Airway epithelial cell (primary cell): Measurements from ENCODE around the gene PPWD1. TPM values are rescaled to one million over a fixed set of nuclear protein-coding genes. Genes with fewer than 3 reads are reported as not detected.

Source experiments
- total RNA-seq: library from RNA; depleted of rRNA; stranded (reverse); fragments of >200 nt; gene quantifications from 2 replicates; pipeline ENCODE4 v1.2.3, GENCODE V29; 2015

PPWD1 gene
- total RNA-seq = 16.1 and 26.3 TPM in 2 replicates

GRCh38 chr5:65562731-65563701, at the start of gene PPWD1, which contains the start of gene CENPK:
TSS of gene PPWD1 (plus strand) at chr5:65563296. CDS start at chr5:65563311, 15 bp downstream.
TSS of gene CENPK (minus strand) at chr5:65563168. CDS start at chr5:65554907, 8,261 bp downstream.

GRCh38 chr5:65624025-65624570, 61.0 kb downstream of the PPWD1 start, which contains the start of gene TRIM23:
TSS of gene TRIM23 (minus strand) at chr5:65624333. CDS start at chr5:65624274, 59 bp downstream.

GRCh38 chr5:65624571-65625555, 61.8 kb downstream of the PPWD1 start, which contains the start of the genes SHLD3 and TRAPPC13:
TSS of gene SHLD3 (plus strand) at chr5:65625027. CDS start at chr5:65629588, 4,561 bp downstream.
TSS of gene TRAPPC13 (plus strand) at chr5:65625027. CDS start at chr5:65625061, 34 bp downstream.

Other genes starting within 250 kb of the PPWD1 start
- 2.2 and 3.8 TPM in 2 replicates for gene ADAMTS6, start 81.4 kb upstream of the PPWD1 start, total RNA-seq
- 13.9 and 15.2 TPM in 2 replicates for gene CENPK, start 128 bp upstream of the PPWD1 start, total RNA-seq
- 6.6 and 7.9 TPM in 2 replicates for gene TRIM23, start 61.0 kb downstream of the PPWD1 start, total RNA-seq
- gene SHLD3, start 61.7 kb downstream of the PPWD1 start, total RNA-seq = 2.6 and 3.4 TPM in 2 replicates
- gene TRAPPC13, start 61.7 kb downstream of the PPWD1 start, total RNA-seq = 12.4 and 15.3 TPM in 2 replicates
- 3.6 and 4.2 TPM in 2 replicates for gene SGTB, start 158.8 kb downstream of the PPWD1 start, total RNA-seq
- gene NLN, start 158.9 kb downstream of the PPWD1 start, total RNA-seq = 19.6 and 23.0 TPM in 2 replicates